GM12865 (cell line): ENCODE measurements around the gene FCMR.

Source experiments
- DNase-seq: peaks from one replicate; pipeline ENCODE4 v3.0.0; 2010; ENCODE audit warnings: low read depth
- H3K4me3 ChIP-seq: 2 replicates; pipeline ENCODE4 v1.5.1; 2011; ENCODE audit warnings: mild to moderate bottlenecking, low read depth, low read length, control low read depth
- CTCF ChIP-seq: IDR thresholded peaks from 2 replicates; pipeline ENCODE4 v1.5.1; 2011; ENCODE audit warnings: low read length, control low read depth, low read depth, inconsistent platforms; ENCODE audit not compliant: insufficient read depth; ENCODE audit errors: missing control alignments

The FCMR gene

GRCh38 chr1:206878456-206878855, 43.3 kb downstream of the FCMR start:
- no peak for TF ChIP-seq CTCF
- no peak overlapping the region for H3K4me3 ChIP-seq
- no peak for DNase-seq

- DNase-seq: no peak
- H3K4me3 ChIP-seq: no peak overlapping the region
- TF ChIP-seq CTCF: no peak
Measured at GRCh38 chr1:206875752-206876377, 45.9 kb downstream of the FCMR start.

- no peak overlapping the region for H3K4me3 ChIP-seq
- TF ChIP-seq CTCF: no peak
- no peak for DNase-seq
Measured at GRCh38 chr1:206873603-206874188, 48.0 kb downstream of the FCMR start.

GRCh38 chr1:206872139-206872538, 49.6 kb downstream of the FCMR start:
- H3K4me3 ChIP-seq: no peak overlapping the region
- no peak for TF ChIP-seq CTCF
- no peak for DNase-seq

GRCh38 chr1:206868264-206868663, 53.5 kb downstream of the FCMR start:
- DNase-seq: no peak
- H3K4me3 ChIP-seq: no peak overlapping the region
- no peak for TF ChIP-seq CTCF

- TF ChIP-seq CTCF: no peak
- DNase-seq: no peak
- no peak overlapping the region for H3K4me3 ChIP-seq
Measured at GRCh38 chr1:206867716-206868115, 54.0 kb downstream of the FCMR start.

GRCh38 chr1:206867239-206867638, 54.5 kb downstream of the FCMR start:
- DNase-seq: no peak
- H3K4me3 ChIP-seq: no peak overlapping the region
- no peak for TF ChIP-seq CTCF
